Measurements from ENCODE around the gene MAGEA4.

DNA sequence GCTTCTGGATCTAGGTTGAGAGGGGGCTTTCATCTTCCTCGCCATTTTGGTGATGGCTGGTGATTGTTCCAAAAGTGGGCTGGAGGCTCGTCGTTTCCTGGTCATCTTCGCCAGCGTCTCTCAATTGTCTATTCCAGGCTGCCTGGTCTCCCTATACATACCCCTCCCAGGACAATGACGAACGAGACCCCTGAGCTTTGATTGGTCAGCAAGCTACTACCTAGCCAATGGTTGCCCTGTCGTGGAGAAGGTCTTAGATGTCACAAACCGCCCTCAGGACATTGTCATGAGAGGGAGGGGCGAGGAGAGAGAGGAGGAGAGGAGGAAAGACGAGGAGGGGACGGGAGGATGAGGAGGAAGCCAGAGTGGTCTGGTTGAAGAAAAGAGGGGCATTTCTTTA, 7.7 kb upstream of the MAGEA4 start:
- TF ChIP-seq CTCF (conservative IDR thresholded peaks at IDR 0.05; ENCODE audit: low read length): no peak
- no peak for TF ChIP-seq EZH2phosphoT487 (IDR thresholded peaks at IDR 0.05; ENCODE audit: borderline replicate concordance, low read depth, low read length)
